Astrocyte of the cerebellum (primary cell): Measurements from ENCODE around the gene COX4I2.

Source experiments
- DNase-seq: peaks from one replicate; pipeline ENCODE4 v3.0.0-alpha.2; 2011; ENCODE audit warnings: low read depth
- H3K4me3 ChIP-seq: 2 replicates; pipeline ENCODE4 v1.5.1; 2011; ENCODE audit warnings: mild to moderate bottlenecking, low read depth, low read length, moderate library complexity
- in situ Hi-C: cut with HindIII; loops from 2 replicates; pipeline ENCODE4 v1.10.0; 2017; ENCODE audit warnings: low sequenced_read_pairs
- TF ChIP-seq, protein P1 (sequence below): IDR thresholded peaks from 2 replicates; pipeline ENCODE4 v1.5.1; 2012; ENCODE audit warnings: low read length, low read depth, moderate library complexity, mild to moderate bottlenecking; ENCODE audit errors: missing control alignments

The COX4I2 gene

DNA sequence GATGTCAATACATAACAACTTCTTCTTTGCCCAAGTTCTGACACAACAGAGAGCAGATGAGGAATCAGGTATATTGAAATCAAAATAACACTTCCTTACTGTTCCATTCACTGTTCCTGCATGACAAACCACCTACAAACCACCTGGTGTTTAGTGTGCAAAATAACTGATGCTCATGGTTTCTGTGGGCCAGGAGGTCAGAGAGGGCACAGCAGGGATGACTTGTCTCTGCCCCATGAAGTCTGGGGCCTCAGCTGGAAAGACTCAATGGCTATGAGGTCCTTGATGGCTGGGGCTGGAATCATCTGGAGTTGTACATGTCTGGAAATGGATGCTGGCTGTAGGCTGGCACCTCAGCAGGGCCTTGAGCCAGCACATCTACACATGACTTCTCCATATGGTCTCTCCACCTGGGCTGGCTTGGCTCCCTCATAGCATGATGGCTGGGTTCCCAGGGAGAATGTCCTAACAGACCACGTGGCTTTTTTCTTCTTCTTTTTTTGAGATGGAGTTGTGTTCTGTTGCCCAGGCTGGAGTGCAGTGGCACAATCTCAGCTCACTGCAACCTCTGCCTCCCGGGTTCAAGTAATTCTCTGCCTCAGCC is 7.4 kb upstream of the COX4I2 start:
- no peak for DNase-seq
- no peak overlapping the region for H3K4me3 ChIP-seq
- TF ChIP-seq, protein P1, sequence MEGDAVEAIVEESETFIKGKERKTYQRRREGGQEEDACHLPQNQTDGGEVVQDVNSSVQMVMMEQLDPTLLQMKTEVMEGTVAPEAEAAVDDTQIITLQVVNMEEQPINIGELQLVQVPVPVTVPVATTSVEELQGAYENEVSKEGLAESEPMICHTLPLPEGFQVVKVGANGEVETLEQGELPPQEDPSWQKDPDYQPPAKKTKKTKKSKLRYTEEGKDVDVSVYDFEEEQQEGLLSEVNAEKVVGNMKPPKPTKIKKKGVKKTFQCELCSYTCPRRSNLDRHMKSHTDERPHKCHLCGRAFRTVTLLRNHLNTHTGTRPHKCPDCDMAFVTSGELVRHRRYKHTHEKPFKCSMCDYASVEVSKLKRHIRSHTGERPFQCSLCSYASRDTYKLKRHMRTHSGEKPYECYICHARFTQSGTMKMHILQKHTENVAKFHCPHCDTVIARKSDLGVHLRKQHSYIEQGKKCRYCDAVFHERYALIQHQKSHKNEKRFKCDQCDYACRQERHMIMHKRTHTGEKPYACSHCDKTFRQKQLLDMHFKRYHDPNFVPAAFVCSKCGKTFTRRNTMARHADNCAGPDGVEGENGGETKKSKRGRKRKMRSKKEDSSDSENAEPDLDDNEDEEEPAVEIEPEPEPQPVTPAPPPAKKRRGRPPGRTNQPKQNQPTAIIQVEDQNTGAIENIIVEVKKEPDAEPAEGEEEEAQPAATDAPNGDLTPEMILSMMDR, result no peak
- in situ Hi-C loops, result no loop called here

DNA sequence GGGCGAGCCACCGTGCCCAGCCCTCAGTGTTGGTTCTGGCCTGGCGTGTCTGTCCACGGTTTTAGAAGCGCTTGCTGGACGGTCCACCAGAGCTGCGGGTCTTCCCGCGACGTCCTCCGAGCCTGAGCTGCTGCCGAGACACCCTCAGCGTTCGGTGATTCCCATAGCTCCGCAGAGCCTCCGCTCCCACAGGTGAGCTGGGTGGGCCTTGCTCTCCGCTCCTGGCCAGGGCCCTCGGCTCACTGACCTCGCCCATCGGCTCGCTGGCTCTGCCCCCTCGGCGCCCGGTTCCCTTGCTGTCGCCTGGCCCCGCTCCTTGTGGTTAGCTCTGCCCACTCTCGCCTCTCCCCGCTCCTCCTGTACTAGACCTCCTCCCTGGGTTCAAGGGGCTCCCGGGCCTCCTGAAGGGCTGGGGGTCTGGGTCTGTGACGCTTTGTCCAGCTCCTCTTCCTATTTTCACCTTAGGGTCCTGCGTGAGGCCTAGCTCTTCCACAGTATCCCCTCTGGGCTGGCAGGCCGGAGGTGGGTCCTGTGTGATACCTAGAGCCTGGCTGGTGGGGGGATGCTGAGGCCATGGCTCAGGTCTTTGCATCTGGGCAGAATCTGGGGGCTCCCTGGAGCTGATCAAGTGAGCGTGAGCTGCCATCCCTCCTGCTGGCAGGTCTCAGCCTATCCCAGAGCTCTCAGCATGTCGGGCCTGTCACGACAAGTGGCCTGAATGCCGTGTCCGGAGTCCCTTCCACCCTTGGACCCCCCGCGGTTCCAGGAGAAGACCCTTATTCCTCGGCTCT is 5.0 kb upstream of the COX4I2 start:
- no peak for DNase-seq
- H3K4me3 ChIP-seq, result no peak overlapping the region
- in situ Hi-C loops, result no loop called here
- TF ChIP-seq, protein P1, result no peak

DNA sequence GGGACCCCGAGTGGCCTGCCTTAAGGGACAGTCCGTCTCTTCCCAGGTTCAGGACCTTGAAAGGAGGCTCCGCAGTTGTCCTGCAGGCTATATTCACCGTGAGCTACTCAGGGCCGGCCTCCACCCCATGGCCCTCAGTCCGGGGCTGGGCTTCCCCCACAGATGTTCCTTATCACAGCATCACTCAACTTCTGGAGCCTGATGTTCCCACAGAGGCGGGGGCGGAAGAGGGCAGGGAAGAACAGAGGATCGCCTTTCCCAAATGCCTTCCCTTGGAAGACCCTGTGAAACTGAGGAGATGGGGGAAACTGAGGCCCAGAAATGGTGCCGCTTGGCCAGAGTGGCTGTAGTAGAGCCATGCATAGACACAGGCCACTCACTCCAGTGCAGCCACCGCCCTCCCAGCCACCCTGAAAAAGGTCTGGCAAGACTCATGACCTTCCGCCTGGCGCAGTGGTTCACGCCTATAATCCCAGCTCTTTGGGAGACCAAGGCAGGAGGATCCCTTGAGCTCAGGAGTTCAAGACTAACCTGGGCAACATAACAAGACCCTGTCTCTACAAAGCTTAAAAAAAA is 4.3 kb upstream of the COX4I2 start:
- DNase-seq, result no peak
- TF ChIP-seq, protein P1, result no peak
- H3K4me3 ChIP-seq, result no peak overlapping the region
- in situ Hi-C loops, result no loop called here

DNA sequence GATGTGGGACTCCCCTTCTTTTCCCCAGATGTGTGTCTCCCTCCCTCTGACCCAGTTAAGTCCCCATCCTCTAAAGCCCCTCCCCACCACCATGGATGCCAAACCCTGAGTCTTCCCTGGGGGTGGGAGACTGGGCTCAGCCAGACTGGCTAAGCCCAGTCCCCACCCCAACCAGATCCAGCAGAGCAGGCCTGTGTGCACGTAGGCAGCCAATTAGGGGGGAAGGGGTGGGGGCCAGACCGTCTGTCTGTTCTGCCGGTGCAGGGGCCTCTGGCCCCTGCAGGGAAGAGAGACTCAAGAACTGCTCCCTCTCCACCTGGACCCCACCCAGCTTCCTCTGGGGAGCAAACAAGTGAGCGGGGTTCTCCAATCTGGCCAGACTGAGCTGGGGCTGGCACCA is 605 bp downstream of the COX4I2 start:
- TF ChIP-seq, protein P1, result no peak
- in situ Hi-C loops, result no loop called here

DNA sequence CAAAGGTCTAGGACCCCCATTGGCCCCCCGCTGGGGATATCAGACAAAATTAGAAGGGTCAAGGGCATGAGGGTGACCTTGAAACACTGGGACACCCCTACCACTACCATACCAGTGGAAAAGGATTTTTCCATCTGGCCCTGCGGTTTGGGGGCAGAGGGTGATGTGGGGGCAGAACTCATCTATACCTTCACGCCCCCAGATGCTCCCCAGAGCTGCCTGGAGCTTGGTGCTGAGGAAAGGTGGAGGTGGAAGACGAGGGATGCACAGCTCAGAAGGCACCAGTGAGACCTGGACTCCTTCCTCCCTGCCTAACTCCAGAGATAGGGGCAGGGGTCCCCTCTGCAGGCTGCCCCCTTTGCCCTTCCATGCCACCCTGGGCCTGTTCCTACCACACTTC is 1.1 kb downstream of the COX4I2 start:
- no peak for DNase-seq
- no peak overlapping the region for H3K4me3 ChIP-seq
- TF ChIP-seq, protein P1, result no peak
- in situ Hi-C loops, result no loop called here

More for the DNA sequence above, 605 bp downstream of the COX4I2 start:
- DNase-seq, result no peak
- no peak overlapping the region for H3K4me3 ChIP-seq

DNA sequence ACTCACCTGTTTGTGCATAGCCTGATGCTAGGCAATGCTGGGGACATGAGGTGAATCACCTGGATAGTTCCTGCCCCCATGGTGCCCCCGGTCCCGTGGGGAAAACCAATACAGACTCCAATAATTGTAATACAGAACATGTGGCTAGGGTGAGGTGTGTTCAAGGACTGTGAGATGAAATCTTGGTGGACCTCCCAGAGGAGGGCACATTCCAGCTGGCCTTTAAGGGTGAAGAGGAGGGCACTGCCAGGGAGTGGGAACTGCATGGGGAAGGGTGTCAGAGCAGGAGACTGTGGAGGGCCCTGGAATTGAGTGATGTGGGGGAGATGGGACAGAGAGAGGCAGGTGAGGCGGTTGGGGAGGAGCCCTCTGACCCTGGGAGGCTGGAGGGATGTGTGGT is 2.5 kb downstream of the COX4I2 start:
- DNase-seq, result no peak
- H3K4me3 ChIP-seq, result no peak overlapping the region
- TF ChIP-seq, protein P1, result no peak
- in situ Hi-C loops, result no loop called here
